Left ventricle myocardium inferior (tissue), 1 donor: ENCODE data around the gene TBC1D9. TPM values are rescaled to one million over a fixed set of nuclear protein-coding genes. Genes with fewer than 3 reads are reported as not detected.
A peak's percentile ranks its signal among the peaks of the same experiment; 100 is the strongest.

Experiments used
- DNase-seq: peaks from one replicate; pipeline ENCODE4 v3.0.0-alpha.2; 2020
- H3K27ac ChIP-seq: fragments of 200-600 bp; replicated peaks from 2 replicates; pipeline ENCODE4 v1.8.0; 2021
- H3K27me3 ChIP-seq: fragments of 200-600 bp; 2 replicates; pipeline ENCODE4 v1.8.0; 2021; ENCODE audit warnings: low read depth
- H3K36me3 ChIP-seq: fragments of 200-600 bp; 2 replicates; pipeline ENCODE4 v1.8.0; 2021
- H3K4me1 ChIP-seq: fragments of 200-600 bp; 2 replicates; pipeline ENCODE4 v1.8.0; 2021
- H3K4me3 ChIP-seq: fragments of 200-600 bp; 2 replicates; pipeline ENCODE4 v1.8.0; 2021; ENCODE audit warnings: mild to moderate bottlenecking, moderate library complexity
- H3K9me3 ChIP-seq: fragments of 200-600 bp; replicated peaks from 2 replicates; pipeline ENCODE4 v1.8.0; 2021
- intact Hi-C: fragments of 100-400 bp; cut with micrococcal nuclease; formaldehyde crosslinking; loops from one replicate; pipeline ENCODE4 v1.11.0; 2022
- total RNA-seq: library from RNA; stranded (reverse); fragmentation: NEBNext Ultra II Directional; extraction: Animal tissue kit (Norgen Biotek cat#: 25700); gene quantifications from one replicate; pipeline ENCODE4 v1.2.1, GENCODE V29; 2021
- TF ChIP-seq, protein P1 (sequence below): fragments of 200-600 bp; IDR thresholded peaks from 2 replicates; pipeline ENCODE4 v1.8.0; 2021; ENCODE audit warnings: antibody characterized with exemption, mild to moderate bottlenecking, borderline replicate concordance
- donor health status: DM: no; HTN: yes; CAD: no; lungs with severe emphysema.

The TBC1D9 gene
- total RNA-seq, 1 donor from 2014 or later, result 11.4 TPM

DNA sequence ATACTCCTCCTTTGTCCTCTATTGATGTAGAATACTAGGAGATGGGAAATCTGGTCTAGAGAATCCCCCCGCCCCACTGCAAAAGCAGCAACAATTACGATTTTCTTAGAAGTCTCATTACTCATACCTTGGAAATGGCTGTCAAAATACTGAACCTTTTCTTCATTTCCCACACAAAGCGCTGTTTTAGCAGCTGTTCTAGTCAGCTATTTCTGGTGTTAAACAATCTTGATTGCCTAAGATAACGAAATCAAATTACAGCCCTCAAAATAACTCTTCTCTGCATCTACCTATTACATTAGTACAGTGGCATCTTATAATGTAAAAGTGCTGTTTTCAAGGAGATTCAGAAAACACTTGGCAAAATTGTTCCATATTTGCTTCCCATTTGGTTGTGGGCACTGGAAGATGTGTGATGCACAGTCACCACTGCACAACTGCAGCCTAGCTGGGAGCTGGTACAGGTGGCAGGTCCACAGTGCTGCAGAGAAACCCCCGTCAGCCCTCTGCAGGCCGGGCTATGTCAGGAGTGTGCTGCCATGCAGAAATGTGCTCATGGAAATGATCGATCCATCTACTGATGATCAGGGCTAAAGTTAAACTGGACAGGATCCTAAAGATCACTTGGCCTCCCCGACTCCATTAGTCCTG is 50.4 kb downstream of the TBC1D9 start:
- Histone ChIP-seq H3K4me1 (peaks cover 84% of the 10 kb centered on the region), H3K27me3 (no peaks in the 10 kb centered on the region), H3K9me3 (no peaks in the 10 kb centered on the region), H3K27ac (no peak overlapping the region), H3K4me3 (no peak overlapping the region), H3K36me3 (peaks cover 6% of the 10 kb centered on the region)
- intact Hi-C loops, result no loop called here
- TF ChIP-seq, protein P1, sequence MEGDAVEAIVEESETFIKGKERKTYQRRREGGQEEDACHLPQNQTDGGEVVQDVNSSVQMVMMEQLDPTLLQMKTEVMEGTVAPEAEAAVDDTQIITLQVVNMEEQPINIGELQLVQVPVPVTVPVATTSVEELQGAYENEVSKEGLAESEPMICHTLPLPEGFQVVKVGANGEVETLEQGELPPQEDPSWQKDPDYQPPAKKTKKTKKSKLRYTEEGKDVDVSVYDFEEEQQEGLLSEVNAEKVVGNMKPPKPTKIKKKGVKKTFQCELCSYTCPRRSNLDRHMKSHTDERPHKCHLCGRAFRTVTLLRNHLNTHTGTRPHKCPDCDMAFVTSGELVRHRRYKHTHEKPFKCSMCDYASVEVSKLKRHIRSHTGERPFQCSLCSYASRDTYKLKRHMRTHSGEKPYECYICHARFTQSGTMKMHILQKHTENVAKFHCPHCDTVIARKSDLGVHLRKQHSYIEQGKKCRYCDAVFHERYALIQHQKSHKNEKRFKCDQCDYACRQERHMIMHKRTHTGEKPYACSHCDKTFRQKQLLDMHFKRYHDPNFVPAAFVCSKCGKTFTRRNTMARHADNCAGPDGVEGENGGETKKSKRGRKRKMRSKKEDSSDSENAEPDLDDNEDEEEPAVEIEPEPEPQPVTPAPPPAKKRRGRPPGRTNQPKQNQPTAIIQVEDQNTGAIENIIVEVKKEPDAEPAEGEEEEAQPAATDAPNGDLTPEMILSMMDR, result no peak
- no peak for DNase-seq

DNA sequence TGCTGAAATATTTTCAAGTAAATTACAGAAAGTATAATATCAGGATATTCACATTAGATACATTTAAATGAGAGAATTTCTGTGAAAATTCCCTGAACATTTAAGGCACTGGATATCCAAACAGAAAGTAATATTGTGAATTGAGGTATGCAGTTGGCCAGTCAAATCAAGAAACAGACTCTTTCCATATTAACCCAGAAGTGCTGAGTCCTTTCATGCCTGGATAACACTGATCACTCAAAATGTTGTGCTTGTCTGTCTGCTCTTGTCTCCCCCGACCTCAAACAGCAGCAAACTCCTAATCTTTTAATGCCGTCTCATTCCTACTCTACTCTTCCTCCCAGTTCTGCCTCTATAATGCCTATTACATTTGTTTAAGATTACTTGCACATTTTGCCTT is 51.2 kb downstream of the TBC1D9 start:
- intact Hi-C loops, result no loop called here
- peaks cover 13% of the 10 kb centered on the region for H3K36me3 ChIP-seq
- H3K4me1 ChIP-seq, result peaks cover 78% of the 10 kb centered on the region
- H3K27me3 ChIP-seq, result no peaks in the 10 kb centered on the region
- no peak overlapping the region for H3K4me3 ChIP-seq
- TF ChIP-seq, protein P1, result no peak
- DNase-seq, result no peak
- no peak overlapping the region for H3K27ac ChIP-seq
- H3K9me3 ChIP-seq, result no peaks in the 10 kb centered on the region

DNA sequence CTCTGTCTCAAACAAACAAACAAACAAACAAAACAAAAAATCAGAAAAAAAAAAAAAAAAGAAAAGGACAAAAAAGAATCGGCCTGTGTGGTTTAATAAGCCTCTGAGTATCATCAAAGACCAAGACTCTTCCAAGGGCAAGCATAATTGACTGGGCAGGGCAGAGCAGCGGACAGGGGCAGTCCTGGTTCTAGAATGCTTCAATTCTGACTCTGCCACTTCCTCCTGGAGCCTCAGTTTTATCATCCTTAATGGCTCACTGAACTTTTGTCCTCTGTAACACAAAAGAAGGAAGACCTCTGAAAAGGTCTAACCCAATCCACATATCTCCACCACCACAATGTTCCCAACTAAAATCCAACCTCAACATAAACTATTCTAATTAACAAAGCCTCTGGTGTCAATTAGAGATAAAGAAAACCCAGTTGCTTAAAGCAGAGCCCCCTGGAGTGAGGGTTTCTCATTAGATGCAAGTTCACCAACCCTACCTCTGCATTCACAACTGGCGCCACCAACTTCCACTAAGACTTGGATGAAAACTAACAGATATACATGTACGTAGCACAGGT is 51.7 kb downstream of the TBC1D9 start:
- Histone ChIP-seq H3K27ac (no peak overlapping the region), H3K4me1 (peaks cover 75% of the 10 kb centered on the region), H3K9me3 (no peaks in the 10 kb centered on the region), H3K27me3 (no peaks in the 10 kb centered on the region), H3K36me3 (peaks cover 18% of the 10 kb centered on the region), H3K4me3 (no peak overlapping the region)
- intact Hi-C loops, result no loop called here
- TF ChIP-seq, protein P1, result no peak
- no peak for DNase-seq

DNA sequence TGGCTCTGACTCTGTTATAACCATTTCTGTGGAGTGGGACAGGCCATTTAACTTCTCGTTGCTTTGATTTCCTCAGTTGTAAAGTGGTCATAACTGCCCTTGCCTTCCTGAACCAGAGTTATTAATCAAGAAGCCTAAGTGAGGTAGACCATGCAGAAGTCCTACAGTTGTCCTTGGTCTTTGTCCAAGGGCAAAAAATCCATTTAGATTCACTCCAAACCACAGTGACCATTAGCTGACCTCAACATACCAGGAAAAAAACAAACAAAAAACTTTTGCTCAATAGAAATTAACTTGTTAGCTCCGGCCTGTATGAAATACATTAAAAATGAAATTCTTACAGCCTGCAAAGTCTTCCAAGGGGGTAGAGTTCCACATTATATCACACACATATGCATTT is 52.7 kb downstream of the TBC1D9 start:
- Histone ChIP-seq H3K4me3 (no peak overlapping the region), H3K4me1 (peaks cover 71% of the 10 kb centered on the region), H3K36me3 (peaks cover 19% of the 10 kb centered on the region), H3K9me3 (no peaks in the 10 kb centered on the region), H3K27me3 (no peaks in the 10 kb centered on the region), H3K27ac (no peak overlapping the region)
- TF ChIP-seq, protein P1, result no peak
- intact Hi-C loops, result no loop called here
- no peak for DNase-seq

DNA sequence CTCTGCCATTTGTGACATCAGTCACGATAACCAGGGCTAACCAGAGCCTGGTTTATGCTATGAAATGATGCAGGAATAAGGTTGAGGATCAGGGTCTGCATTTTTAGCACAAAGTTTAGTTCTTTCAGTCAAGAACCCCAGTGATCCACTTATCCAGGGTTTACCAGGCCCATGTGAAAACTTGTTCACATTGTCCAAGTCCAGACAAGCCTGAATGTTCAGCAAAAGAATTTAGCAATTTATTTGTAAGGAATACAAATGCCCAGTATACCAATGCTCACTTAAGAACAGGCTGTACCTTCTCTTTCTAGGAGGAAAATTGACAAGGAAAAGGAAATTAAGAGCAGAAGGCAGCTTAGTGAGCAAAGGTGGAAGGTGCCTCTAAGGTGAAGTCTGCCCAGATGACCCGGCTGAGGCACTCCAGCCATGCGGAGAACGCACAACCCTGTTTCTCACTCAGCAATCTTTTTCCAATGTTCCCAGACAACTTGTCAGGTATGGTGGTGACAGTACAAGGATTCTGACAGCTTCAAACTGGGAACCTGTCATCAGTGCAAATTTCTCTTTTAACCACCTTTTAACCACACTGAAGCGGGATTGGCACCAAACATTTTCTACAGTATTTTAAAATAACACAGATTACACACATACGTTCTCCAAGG is 54.0 kb downstream of the TBC1D9 start:
- intact Hi-C loops, result no loop called here
- TF ChIP-seq, protein P1, result no peak
- peaks cover 23% of the 10 kb centered on the region for H3K36me3 ChIP-seq
- no peak overlapping the region for H3K4me3 ChIP-seq
- H3K27me3 ChIP-seq, result no peaks in the 10 kb centered on the region
- H3K4me1 ChIP-seq, result peaks cover 59% of the 10 kb centered on the region
- no peaks in the 10 kb centered on the region for H3K9me3 ChIP-seq
- DNase-seq, result no peak
- H3K27ac ChIP-seq, result peak overlapping the region; percentile 36
